ENCODE data around the gene GNA12.

GNA12 gene

GRCh38 chr7:2773608-2774007, 70.5 kb downstream of the GNA12 start:
- H3K27me3 ChIP-seq (ENCODE audit: insufficient read depth, poor library complexity, severe bottlenecking): no peaks in the 10 kb centered on the region
- DNase-seq (ENCODE audit: low spot score) (no peak), ATAC-seq (ENCODE audit: low read depth) (no peak)
- H3K9me3 ChIP-seq (ENCODE audit: severe bottlenecking): no peaks in the 10 kb centered on the region
- no peak for TF ChIP-seq CTCF (IDR thresholded peaks at IDR 0.05; ENCODE audit: poor library complexity, severe bottlenecking)
- peaks cover 22% of the 10 kb centered on the region for H3K36me3 ChIP-seq (ENCODE audit: low read depth)
- H3K27ac ChIP-seq (ENCODE audit: poor library complexity, severe bottlenecking): no peak overlapping the region
- no peak overlapping the region for H3K4me3 ChIP-seq (ENCODE audit: severe bottlenecking)
- no peaks in the 10 kb centered on the region for H3K4me1 ChIP-seq (ENCODE audit: insufficient read depth, poor library complexity, severe bottlenecking)

- H3K27ac ChIP-seq (ENCODE audit: poor library complexity, severe bottlenecking): no peak overlapping the region
- H3K4me1 ChIP-seq (ENCODE audit: insufficient read depth, poor library complexity, severe bottlenecking): no peaks in the 10 kb centered on the region
- TF ChIP-seq CTCF (IDR thresholded peaks at IDR 0.05; ENCODE audit: poor library complexity, severe bottlenecking): no peak
- DNase-seq (ENCODE audit: low spot score) (no peak), ATAC-seq (ENCODE audit: low read depth) (no peak)
- H3K36me3 ChIP-seq (ENCODE audit: low read depth): peaks cover 24% of the 10 kb centered on the region
- H3K27me3 ChIP-seq (ENCODE audit: insufficient read depth, poor library complexity, severe bottlenecking): no peaks in the 10 kb centered on the region
- H3K4me3 ChIP-seq (ENCODE audit: severe bottlenecking): no peak overlapping the region
- H3K9me3 ChIP-seq (ENCODE audit: severe bottlenecking): no peaks in the 10 kb centered on the region
These were observed 72.8 kb downstream of the GNA12 start for GRCh38 chr7:2771274-2771731.

GRCh38 chr7:2764621-2765020, 79.5 kb downstream of the GNA12 start:
- TF ChIP-seq CTCF (IDR thresholded peaks at IDR 0.05; ENCODE audit: poor library complexity, severe bottlenecking): no peak
- DNase-seq (ENCODE audit: low spot score) (no peak), ATAC-seq (ENCODE audit: low read depth) (no peak)
- Histone ChIP-seq H3K4me3 (ENCODE audit: severe bottlenecking) (no peak overlapping the region), H3K27me3 (ENCODE audit: insufficient read depth, poor library complexity, severe bottlenecking) (no peaks in the 10 kb centered on the region), H3K36me3 (ENCODE audit: low read depth) (peaks cover 12% of the 10 kb centered on the region; the same call in 1 of the 2 replicates), H3K9me3 (ENCODE audit: severe bottlenecking) (no peaks in the 10 kb centered on the region), H3K27ac (ENCODE audit: poor library complexity, severe bottlenecking) (no peak overlapping the region), H3K4me1 (ENCODE audit: insufficient read depth, poor library complexity, severe bottlenecking) (no peaks in the 10 kb centered on the region)

GRCh38 chr7:2763597-2763996, 80.5 kb downstream of the GNA12 start:
- H3K27ac ChIP-seq (ENCODE audit: poor library complexity, severe bottlenecking): no peak overlapping the region
- H3K4me1 ChIP-seq (ENCODE audit: insufficient read depth, poor library complexity, severe bottlenecking): peaks cover 4% of the 10 kb centered on the region
- H3K27me3 ChIP-seq (ENCODE audit: insufficient read depth, poor library complexity, severe bottlenecking): no peaks in the 10 kb centered on the region
- H3K36me3 ChIP-seq (ENCODE audit: low read depth): 0 out of 2 replicates have a peak, but pooled peaks cover 9% of the 10 kb centered on the region
- ATAC-seq (ENCODE audit: low read depth) (no peak), DNase-seq (ENCODE audit: low spot score) (no peak)
- no peaks in the 10 kb centered on the region for H3K9me3 ChIP-seq (ENCODE audit: severe bottlenecking)
- no peak for TF ChIP-seq CTCF (IDR thresholded peaks at IDR 0.05; ENCODE audit: poor library complexity, severe bottlenecking)
- no peak overlapping the region for H3K4me3 ChIP-seq (ENCODE audit: severe bottlenecking)

- H3K27ac ChIP-seq (ENCODE audit: poor library complexity, severe bottlenecking): no peak overlapping the region
These were observed 82.2 kb downstream of the GNA12 start for GRCh38 chr7:2761801-2762497.

More at GRCh38 chr7:2761801-2762497, 82.2 kb downstream of the GNA12 start:
- ATAC-seq (ENCODE audit: low read depth) (no peak), DNase-seq (ENCODE audit: low spot score) (no peak)
- Histone ChIP-seq H3K27me3 (ENCODE audit: insufficient read depth, poor library complexity, severe bottlenecking) (no peaks in the 10 kb centered on the region), H3K4me3 (ENCODE audit: severe bottlenecking) (no peak overlapping the region), H3K4me1 (ENCODE audit: insufficient read depth, poor library complexity, severe bottlenecking) (peaks cover 19% of the 10 kb centered on the region), H3K9me3 (ENCODE audit: severe bottlenecking) (no peaks in the 10 kb centered on the region), H3K36me3 (ENCODE audit: low read depth) (0 out of 2 replicates have a peak, but pooled peaks cover 3% of the 10 kb centered on the region)
- TF ChIP-seq CTCF (IDR thresholded peaks at IDR 0.05; ENCODE audit: poor library complexity, severe bottlenecking): no peak

Data from RWPE2 (cell line).